GM12878 (cell line): ENCODE measurements around the gene ADAMTS17. TPM values are rescaled to one million over a fixed set of nuclear protein-coding genes. Genes with fewer than 3 reads are reported as not detected.

Experiments used
- ATAC-seq: fragments of 200-7000 bp; cut with Tn5 transposase; 3 replicates; pipeline ENCODE4 v1.9.1; 2020; ENCODE audit warnings: mild to moderate bottlenecking, moderate library complexity
- BruUV-seq: library from RNA; stranded (reverse); fragments of 400-500 nt; replicated peaks from 2 replicates; lab custom pipeline; 2021; lab: Mats Ljungman, UMichigan
- CTCF ChIA-PET: fragments of 300-600 bp; sonication (Branson Sonifier 250); formaldehyde crosslinking; extraction: SDS; loops from one replicate; lab custom pipeline; 2021; ENCODE audit warnings: inconsistent platforms; lab: Yijun Ruan, JAX
- POLR2A ChIA-PET: fragments of 350-600 bp; formaldehyde crosslinking; extraction: SDS; loops from one replicate; lab custom pipeline; 2021; ENCODE audit warnings: inconsistent platforms; lab: Charles Lee
- RAD21 ChIA-PET: fragments of 300-600 bp; sonication (Branson Sonifier 250); formaldehyde crosslinking; loops from one replicate; lab custom pipeline; 2023; ENCODE audit warnings: antibody characterized with exemption; ENCODE audit not compliant: unreplicated experiment; lab: Charles Lee
- SMC1A ChIA-PET: fragments of 300-600 bp; sonication (Branson Sonifier 250); formaldehyde crosslinking; loops from one replicate; lab custom pipeline; 2023; ENCODE audit not compliant: unreplicated experiment, uncharacterized antibody; lab: Charles Lee
- DNase-seq: peaks from one replicate; pipeline ENCODE4 v3.0.0-alpha.2; 2011; ENCODE audit warnings: low read depth, low spot score
- FAIRE-seq: peaks from 3 replicates; lab custom pipeline; 2011; peaks lifted over from hg19 to GRCh38; lab: Jason Lieb, UNC
- H2AFZ ChIP-seq: 2 replicates; pipeline ENCODE4 v1.6.0; 2011; ENCODE audit warnings: low read depth, low read length, control low read depth; ENCODE audit not compliant: control insufficient read depth
- H3K27ac ChIP-seq: 2 replicates; pipeline ENCODE4 v1.5.1; 2011; ENCODE audit warnings: control low read depth; ENCODE audit not compliant: control insufficient read depth, insufficient read depth
- H3K27me3 ChIP-seq, 2 experiments: replicated peaks in 1 of 2; 2 replicates each; pipeline versions ENCODE4 v1.6.0 to v1.6.1; 2011; ENCODE audit warnings: low read length in 1 of 2; ENCODE audit not compliant: control insufficient read depth in 2 of 2, insufficient read depth in 2 of 2
- H3K36me3 ChIP-seq, 2 experiments: 2 replicates each; pipeline ENCODE4 v1.5.1; 2011; ENCODE audit warnings: low read length in 1 of 2; ENCODE audit not compliant: control insufficient read depth in 2 of 2, insufficient read depth in 2 of 2
- H3K4me1 ChIP-seq: 2 replicates; pipeline ENCODE4 v1.6.1; 2011; ENCODE audit warnings: mild to moderate bottlenecking, low read length, moderate library complexity, mixed read lengths; ENCODE audit not compliant: control insufficient read depth, insufficient read depth
- H3K4me2 ChIP-seq: 2 replicates; pipeline ENCODE4 v1.6.0; 2011; ENCODE audit warnings: control low read depth; ENCODE audit not compliant: control insufficient read depth, insufficient read depth
- H3K4me3 ChIP-seq: fragments of 200-600 bp; sonication (generic); 2 replicates; pipeline ENCODE4 v1.5.1; 2016
- H3K79me2 ChIP-seq: 2 replicates; pipeline ENCODE4 v1.6.0; 2011; ENCODE audit warnings: low read length; ENCODE audit not compliant: control insufficient read depth, insufficient read depth
- H3K9ac ChIP-seq: 2 replicates; pipeline ENCODE4 v1.8.0; 2011; ENCODE audit warnings: low read length, control low read depth, mixed read lengths; ENCODE audit not compliant: control insufficient read depth, insufficient read depth
- H3K9me3 ChIP-seq: replicated peaks from 3 replicates; pipeline ENCODE4 v1.5.1; 2011; ENCODE audit warnings: mild to moderate bottlenecking, low read length; ENCODE audit not compliant: control insufficient read depth, insufficient read depth
- H4K20me1 ChIP-seq: 2 replicates; pipeline ENCODE4 v1.6.0; 2011; ENCODE audit not compliant: control insufficient read depth, insufficient read depth
- CBFB ChIP-seq: IDR thresholded peaks from 2 replicates; pipeline ENCODE4 v1.6.1; 2016; ENCODE audit warnings: antibody characterized with exemption, low read depth
- CBX3 ChIP-seq: fragments of 200-600 bp; sonication (generic); IDR thresholded peaks from 2 replicates; pipeline ENCODE4 v1.6.1; 2016; ENCODE audit warnings: low read depth, borderline replicate concordance
- NR2C2 ChIP-seq: IDR thresholded peaks from 2 replicates; pipeline ENCODE4 v1.6.1; 2011; ENCODE audit warnings: borderline replicate concordance, low read depth; ENCODE audit not compliant: control insufficient read depth, insufficient read length
- POU2F2 ChIP-seq: IDR thresholded peaks from 3 replicates; pipeline ENCODE4 v1.6.1; 2011; ENCODE audit warnings: low read depth, mild to moderate bottlenecking, low read length, borderline replicate concordance
- RBBP5 ChIP-seq: fragments of 200-600 bp; sonication (generic); conservative IDR thresholded peaks from 2 replicates; pipeline ENCODE4 v1.6.1; 2016
- SMAD5 ChIP-seq: IDR thresholded peaks from 2 replicates; pipeline ENCODE4 v1.6.1; 2016; ENCODE audit warnings: antibody characterized with exemption, low read depth
- SREBF1 ChIP-seq: IDR thresholded peaks from 2 replicates; pipeline ENCODE4 v1.6.1; 2012; ENCODE audit warnings: mild to moderate bottlenecking, low read length
- TBL1XR1 ChIP-seq: IDR thresholded peaks from 2 replicates; pipeline ENCODE4 v1.6.1; 2012; ENCODE audit warnings: low read depth, low read length, improper control_type of control experiment
- WGBS: methylation state at CpG from one replicate; pipeline ENCODE4 v1.1.6; 2016; ENCODE audit warnings: low lambda C conversion rate; ENCODE audit not compliant: insufficient replicate concordance, insufficient coverage; ENCODE audit errors: missing lambda C conversion rate; 5-methylcytosine and 5-hydroxymethylcytosine counted together
- in situ Hi-C: fragments of 300-500 bp; cut with MboI; formaldehyde crosslinking; loops from 9 replicates; pipeline ENCODE4 v1.14.3; 2018; ENCODE audit warnings: mixed read lengths
- intact Hi-C: fragments of 100-400 bp; cut with micrococcal nuclease; formaldehyde crosslinking; loops from one replicate; pipeline ENCODE4 v1.14.2; 2022; ENCODE audit not compliant: unreplicated experiment
- polyA plus RNA-seq, 11 experiments: library from polyadenylated mRNA; depleted of rRNA in 4 of 11; unstranded in 6 of 11; stranded (reverse) in 5 of 11; fragments of >200 nt; fragmentation: Nextera tagmentation in 4 of 11; fragmentation: Illumina TruSeq in 1 of 11; extraction: Ambion mirVana in 4 of 11; extraction: Trizol in 1 of 11; gene quantifications; 1 replicate in 1 of 11; 2 replicates in 10 of 11; pipeline versions ENCODE4 v1.2.1 to v1.2.3, GENCODE V29; 2011 to 2016; ENCODE audit warnings: inconsistent platforms in 2 of 11, missing spikeins in 2 of 11, low read depth in 1 of 11
- total RNA-seq, 4 experiments: library from RNA; depleted of rRNA in 3 of 4; stranded (reverse); fragments of >200 nt in 3 of 4; fragmentation: Illumina TruSeq in 1 of 4; extraction: Trizol in 1 of 4; gene quantifications; 2 replicates each; pipeline versions ENCODE4 v1.2.1 to v1.2.3, GENCODE V29; 2013 to 2021
- TF ChIP-seq, protein P1 (sequence below): fragments of 450-650 bp; IDR thresholded peaks from 2 replicates; pipeline ENCODE4 v1.6.1; 2017; ENCODE audit warnings: mild to moderate bottlenecking, moderate library complexity

The ADAMTS17 gene
- total and polyA plus RNA-seq, 10 of the 15 experiments (the other 5 are each of a cell fraction or from before 2014, with no cell fraction given): 0.04 to 0.50 (median 0.10) TPM; not detected in 4

DNA sequence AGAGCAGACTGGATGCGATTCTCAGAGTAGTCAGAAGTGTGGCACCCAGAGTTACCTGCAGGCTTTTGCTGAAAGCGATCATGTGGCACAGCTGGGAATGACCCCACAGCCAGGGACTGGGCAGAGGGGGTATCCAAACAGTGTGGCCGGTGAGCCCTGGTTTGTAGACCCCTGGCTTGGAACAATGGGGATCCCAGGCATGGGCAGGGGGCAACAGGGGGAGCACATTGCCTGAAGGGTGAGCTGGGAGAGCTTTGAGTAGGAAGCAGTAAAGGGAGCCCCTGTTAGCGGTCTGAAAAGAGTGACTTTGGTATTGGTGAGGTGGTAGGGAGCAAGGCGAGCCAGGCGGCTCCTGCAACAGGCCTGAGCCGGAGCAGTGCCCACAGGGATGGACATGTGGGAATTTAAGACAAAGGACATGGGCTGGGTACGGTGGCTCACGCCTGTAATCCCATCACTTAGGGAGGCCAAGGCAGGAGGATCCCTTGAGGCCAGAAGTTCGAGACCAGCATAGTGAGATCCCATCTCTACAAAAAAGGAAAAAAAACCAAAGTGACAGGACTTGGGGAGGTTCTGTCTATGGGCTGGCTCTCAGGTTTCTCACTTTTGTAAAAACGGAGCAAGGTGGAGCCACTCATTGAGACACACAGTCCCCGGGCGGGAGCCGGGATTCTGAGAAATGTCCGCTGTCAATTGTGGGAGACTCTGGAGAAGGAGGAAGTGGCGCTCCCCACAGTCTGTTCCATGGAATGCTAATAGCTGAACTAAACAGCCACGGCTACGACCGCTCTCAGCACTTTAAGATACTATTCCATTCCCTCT, 384.7 kb downstream of the ADAMTS17 start:
- FAIRE-seq (no peak), ATAC-seq (no peak), DNase-seq (no peak)
- no peaks in the 10 kb centered on the region for H4K20me1 ChIP-seq
- H3K4me2 ChIP-seq: no peak overlapping the region
- H3K79me2 ChIP-seq: no peaks in the 10 kb centered on the region
- H3K9ac ChIP-seq: no peak overlapping the region
- H3K9me3 ChIP-seq: no peaks in the 10 kb centered on the region; the same call in 2 of the 3 replicates
- H3K4me1 ChIP-seq: no peaks in the 10 kb centered on the region
- no TSS peak for BruUV-seq
- intact Hi-C loops: no loop called here
- 51% methylated on average over 19 of the region's 19 CpGs for WGBS
- no peak overlapping the region for H3K27ac ChIP-seq
- H3K36me3 ChIP-seq: no peaks in the 10 kb centered on the region
- SMC1A ChIA-PET: no interaction called here
- RAD21 ChIA-PET: no interaction called here
- in situ Hi-C loops: no loop called here
- POLR2A ChIA-PET: no interaction called here
- H2AFZ ChIP-seq: no peak overlapping the region
- no peak overlapping the region for H3K4me3 ChIP-seq
- TF ChIP-seq SREBF1 (no peak), NR2C2 (no peak), SMAD5 (no peak), CBX3 (no peak), POU2F2 (no peak)
- TF ChIP-seq, all 136 proteins: peak for 0
- H3K27me3 ChIP-seq: no peaks in the 10 kb centered on the region
- CTCF ChIA-PET: interaction anchor here (0.6 kb wide), 1 partner anchor 703 kb away, joined by 3 read pairs; no protein-coding TSS in a partner anchor

DNA sequence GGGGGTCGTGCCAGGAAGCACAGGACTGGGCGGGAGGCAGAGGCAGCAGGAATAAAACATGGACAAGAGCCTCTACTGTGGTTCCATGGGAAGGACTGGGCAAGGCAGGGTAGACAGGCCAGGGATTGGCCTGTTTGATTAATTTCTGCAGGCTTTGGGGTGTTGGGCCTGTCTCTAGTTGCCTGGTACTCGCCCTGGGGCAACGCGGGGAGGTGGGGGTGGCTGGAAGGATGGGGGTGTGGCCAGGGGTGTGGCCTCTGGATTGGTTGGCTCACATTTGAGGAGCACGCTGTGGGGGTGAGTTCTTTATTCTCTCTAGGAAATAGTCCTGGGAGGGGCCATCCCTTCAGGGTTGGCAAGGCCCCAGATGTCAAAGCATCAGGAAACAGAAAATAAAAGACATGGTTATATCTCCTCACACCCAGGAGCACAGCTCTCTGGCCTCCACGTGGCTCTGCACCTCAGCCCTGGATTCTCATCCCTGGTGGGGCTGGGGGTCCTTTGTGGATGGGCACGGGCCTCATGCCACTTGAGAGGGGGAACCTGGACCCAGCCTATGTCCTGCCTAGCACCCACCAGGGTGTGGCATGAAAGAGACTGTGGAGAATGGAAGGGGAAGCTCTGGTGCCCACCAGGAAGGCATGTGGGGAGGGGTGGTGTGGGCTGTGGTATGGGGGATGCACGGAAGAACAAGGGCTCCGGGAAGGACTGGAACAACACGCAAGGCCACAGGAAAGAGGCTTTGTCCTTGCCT, 385.6 kb downstream of the ADAMTS17 start:
- Histone ChIP-seq H3K36me3 (no peaks in the 10 kb centered on the region), H3K4me3 (no peak overlapping the region), H3K4me1 (no peaks in the 10 kb centered on the region), H3K27ac (no peak overlapping the region), H3K27me3 (no peaks in the 10 kb centered on the region), H3K9ac (no peak overlapping the region), H3K79me2 (no peaks in the 10 kb centered on the region), H3K4me2 (no peak overlapping the region), H4K20me1 (no peaks in the 10 kb centered on the region), H3K9me3 (no peaks in the 10 kb centered on the region; the same call in 2 of the 3 replicates), H2AFZ (no peak overlapping the region)
- RAD21 ChIA-PET: no interaction called here
- intact Hi-C loops (no loop called here), in situ Hi-C loops (no loop called here)
- ATAC-seq (no peak), DNase-seq (no peak), FAIRE-seq (no peak)
- POLR2A ChIA-PET: no interaction called here
- SMC1A ChIA-PET: no interaction called here
- no TSS peak for BruUV-seq
- WGBS: 26% methylated on average over 11 of the region's 11 CpGs
- CTCF ChIA-PET: no interaction called here
- TF ChIP-seq POU2F2 (no peak), RBBP5 (no peak), TBL1XR1 (no peak), CBFB (no peak)
- TF ChIP-seq, protein P1, sequence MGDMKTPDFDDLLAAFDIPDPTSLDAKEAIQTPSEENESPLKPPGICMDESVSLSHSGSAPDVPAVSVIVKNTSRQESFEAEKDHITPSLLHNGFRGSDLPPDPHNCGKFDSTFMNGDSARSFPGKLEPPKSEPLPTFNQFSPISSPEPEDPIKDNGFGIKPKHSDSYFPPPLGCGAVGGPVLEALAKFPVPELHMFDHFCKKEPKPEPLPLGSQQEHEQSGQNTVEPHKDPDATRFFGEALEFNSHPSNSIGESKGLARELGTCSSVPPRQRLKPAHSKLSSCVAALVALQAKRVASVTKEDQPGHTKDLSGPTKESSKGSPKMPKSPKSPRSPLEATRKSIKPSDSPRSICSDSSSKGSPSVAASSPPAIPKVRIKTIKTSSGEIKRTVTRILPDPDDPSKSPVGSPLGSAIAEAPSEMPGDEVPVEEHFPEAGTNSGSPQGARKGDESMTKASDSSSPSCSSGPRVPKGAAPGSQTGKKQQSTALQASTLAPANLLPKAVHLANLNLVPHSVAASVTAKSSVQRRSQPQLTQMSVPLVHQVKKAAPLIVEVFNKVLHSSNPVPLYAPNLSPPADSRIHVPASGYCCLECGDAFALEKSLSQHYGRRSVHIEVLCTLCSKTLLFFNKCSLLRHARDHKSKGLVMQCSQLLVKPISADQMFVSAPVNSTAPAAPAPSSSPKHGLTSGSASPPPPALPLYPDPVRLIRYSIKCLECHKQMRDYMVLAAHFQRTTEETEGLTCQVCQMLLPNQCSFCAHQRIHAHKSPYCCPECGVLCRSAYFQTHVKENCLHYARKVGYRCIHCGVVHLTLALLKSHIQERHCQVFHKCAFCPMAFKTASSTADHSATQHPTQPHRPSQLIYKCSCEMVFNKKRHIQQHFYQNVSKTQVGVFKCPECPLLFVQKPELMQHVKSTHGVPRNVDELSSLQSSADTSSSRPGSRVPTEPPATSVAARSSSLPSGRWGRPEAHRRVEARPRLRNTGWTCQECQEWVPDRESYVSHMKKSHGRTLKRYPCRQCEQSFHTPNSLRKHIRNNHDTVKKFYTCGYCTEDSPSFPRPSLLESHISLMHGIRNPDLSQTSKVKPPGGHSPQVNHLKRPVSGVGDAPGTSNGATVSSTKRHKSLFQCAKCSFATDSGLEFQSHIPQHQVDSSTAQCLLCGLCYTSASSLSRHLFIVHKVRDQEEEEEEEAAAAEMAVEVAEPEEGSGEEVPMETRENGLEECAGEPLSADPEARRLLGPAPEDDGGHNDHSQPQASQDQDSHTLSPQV: no peak
